ENCODE results near the gene TAOK1.

TAOK1 gene

DNA sequence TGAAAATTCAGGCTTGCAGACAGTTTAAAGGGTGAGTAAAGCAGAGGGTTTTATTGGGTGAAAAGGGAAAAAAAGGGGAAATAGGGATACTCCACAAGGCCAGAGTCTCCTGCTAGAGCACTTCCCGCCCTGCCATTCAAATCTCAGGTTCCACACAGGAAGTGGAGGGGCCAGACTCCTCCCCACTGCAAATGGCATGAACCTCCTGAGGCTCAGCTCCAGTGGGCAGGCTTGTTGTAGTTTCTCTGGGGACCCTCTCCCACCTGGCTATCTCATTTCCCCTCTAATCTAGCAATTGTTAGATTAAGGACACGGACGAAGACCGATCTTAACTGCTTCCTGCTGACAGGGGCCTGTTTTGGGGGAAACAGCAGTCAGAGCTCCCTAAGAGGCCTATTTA lies 43.4 kb downstream of the TAOK1 start:
- DNase-seq (ENCODE audit: extremely low read depth, insufficient read length), result peak; percentile 15
- Histone ChIP-seq H3K36me3 (ENCODE audit: control insufficient read depth, insufficient read depth, low read length) (no peaks in the 10 kb centered on the region; the same call in 1 of the 2 replicates), H3K27me3 (replicated peaks; ENCODE audit: control insufficient read depth, insufficient read depth, low read length) (no peaks in the 10 kb centered on the region), H3K4me3 (replicated peaks; ENCODE audit: low read depth, low read length) (peak overlapping the region; percentile 44)
- TF ChIP-seq, protein P1, sequence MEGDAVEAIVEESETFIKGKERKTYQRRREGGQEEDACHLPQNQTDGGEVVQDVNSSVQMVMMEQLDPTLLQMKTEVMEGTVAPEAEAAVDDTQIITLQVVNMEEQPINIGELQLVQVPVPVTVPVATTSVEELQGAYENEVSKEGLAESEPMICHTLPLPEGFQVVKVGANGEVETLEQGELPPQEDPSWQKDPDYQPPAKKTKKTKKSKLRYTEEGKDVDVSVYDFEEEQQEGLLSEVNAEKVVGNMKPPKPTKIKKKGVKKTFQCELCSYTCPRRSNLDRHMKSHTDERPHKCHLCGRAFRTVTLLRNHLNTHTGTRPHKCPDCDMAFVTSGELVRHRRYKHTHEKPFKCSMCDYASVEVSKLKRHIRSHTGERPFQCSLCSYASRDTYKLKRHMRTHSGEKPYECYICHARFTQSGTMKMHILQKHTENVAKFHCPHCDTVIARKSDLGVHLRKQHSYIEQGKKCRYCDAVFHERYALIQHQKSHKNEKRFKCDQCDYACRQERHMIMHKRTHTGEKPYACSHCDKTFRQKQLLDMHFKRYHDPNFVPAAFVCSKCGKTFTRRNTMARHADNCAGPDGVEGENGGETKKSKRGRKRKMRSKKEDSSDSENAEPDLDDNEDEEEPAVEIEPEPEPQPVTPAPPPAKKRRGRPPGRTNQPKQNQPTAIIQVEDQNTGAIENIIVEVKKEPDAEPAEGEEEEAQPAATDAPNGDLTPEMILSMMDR (IDR thresholded peaks at IDR 0.05; ENCODE audit: insufficient read depth, low read length, poor library complexity, severe bottlenecking), result no peak

DNA sequence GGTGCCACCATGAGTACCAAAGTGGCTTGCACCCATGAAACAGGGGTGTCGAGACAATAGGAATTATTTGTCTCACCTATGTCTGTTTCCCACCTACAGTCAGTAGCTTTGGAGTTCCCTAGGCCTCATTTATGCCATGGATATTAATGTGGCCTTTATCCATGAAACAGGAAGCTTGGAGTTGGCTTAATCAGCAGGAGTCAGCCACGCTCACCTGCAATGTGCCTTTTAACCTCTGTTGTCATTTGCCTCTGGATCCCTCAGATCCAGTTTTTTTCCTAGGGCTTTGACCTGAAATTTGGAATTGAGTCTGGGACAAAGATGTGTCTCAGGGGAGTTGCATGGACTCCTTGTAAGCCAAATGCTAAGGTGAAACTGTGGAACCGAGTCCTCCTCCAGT lies 44.4 kb downstream of the TAOK1 start:
- TF ChIP-seq, protein P1 (IDR thresholded peaks at IDR 0.05; ENCODE audit: insufficient read depth, low read length, poor library complexity, severe bottlenecking), result no peak

DNA sequence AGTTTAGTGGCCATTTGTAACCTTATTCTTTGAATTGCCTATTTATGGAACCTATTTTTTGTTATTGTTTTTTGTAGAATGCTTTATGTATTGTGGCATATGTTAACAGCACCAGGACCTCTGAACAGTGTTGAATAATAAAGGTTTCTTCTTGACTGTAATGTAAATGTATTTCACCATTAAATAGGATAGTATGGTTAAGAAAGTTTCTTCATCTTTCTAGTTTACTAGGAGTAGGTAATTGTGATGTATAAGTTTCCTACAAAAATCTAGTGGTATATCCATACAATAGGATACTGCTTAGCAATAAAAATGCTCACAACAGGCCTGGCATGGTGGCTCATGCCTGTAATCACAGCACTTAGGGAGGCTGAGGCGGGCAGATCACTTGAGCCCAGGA lies 52.3 kb downstream of the TAOK1 start:
- DNase-seq (ENCODE audit: extremely low read depth, insufficient read length), result no peak
- Histone ChIP-seq H3K27me3 (replicated peaks; ENCODE audit: control insufficient read depth, insufficient read depth, low read length) (no peaks in the 10 kb centered on the region), H3K4me3 (replicated peaks; ENCODE audit: low read depth, low read length) (no peak overlapping the region), H3K36me3 (ENCODE audit: control insufficient read depth, insufficient read depth, low read length) (peaks cover 1% of the 10 kb centered on the region; the same call in 1 of the 2 replicates)
- TF ChIP-seq, protein P1 (IDR thresholded peaks at IDR 0.05; ENCODE audit: insufficient read depth, low read length, poor library complexity, severe bottlenecking), result no peak

More for the DNA sequence above, 44.4 kb downstream of the TAOK1 start:
- Histone ChIP-seq H3K36me3 (ENCODE audit: control insufficient read depth, insufficient read depth, low read length) (no peaks in the 10 kb centered on the region; the same call in 1 of the 2 replicates), H3K4me3 (replicated peaks; ENCODE audit: low read depth, low read length) (no peak overlapping the region), H3K27me3 (replicated peaks; ENCODE audit: control insufficient read depth, insufficient read depth, low read length) (no peaks in the 10 kb centered on the region)
- no peak for DNase-seq (ENCODE audit: extremely low read depth, insufficient read length)

DNA sequence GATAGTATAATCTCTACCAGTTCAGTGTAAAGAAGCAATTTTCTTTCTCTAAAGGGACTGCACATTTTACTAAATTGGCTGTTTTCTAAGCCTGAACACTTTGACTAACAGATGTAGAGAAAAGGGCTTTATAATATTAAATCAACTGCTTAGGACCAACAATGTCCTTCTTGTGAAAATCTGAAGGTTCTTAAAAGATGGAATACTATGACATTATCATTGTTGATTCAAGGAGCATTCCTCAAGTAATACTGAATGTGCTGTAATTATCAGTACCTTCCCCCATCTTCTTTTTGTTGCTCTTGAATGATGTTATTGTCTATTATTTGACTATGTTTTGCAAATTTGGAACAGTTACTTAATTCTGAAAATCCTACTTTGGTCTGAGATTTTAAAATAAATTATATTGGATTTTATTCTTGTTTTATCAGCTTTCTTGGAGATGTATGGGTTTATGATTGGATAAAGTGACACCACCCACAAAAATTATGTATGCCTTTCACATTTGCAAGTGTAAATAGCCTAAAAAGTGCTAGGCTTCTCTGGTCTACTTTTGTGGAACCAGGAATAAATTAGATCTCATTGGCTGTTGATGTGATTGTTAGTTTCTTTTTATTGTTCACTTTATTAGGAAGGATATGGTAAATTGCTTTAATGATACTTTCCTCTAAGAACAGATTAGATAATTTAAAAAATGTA lies 53.0 kb downstream of the TAOK1 start:
- Histone ChIP-seq H3K36me3 (ENCODE audit: control insufficient read depth, insufficient read depth, low read length) (peaks cover 1% of the 10 kb centered on the region; the same call in 1 of the 2 replicates), H3K4me3 (replicated peaks; ENCODE audit: low read depth, low read length) (no peak overlapping the region), H3K27me3 (replicated peaks; ENCODE audit: control insufficient read depth, insufficient read depth, low read length) (no peaks in the 10 kb centered on the region)
- TF ChIP-seq, protein P1 (IDR thresholded peaks at IDR 0.05; ENCODE audit: insufficient read depth, low read length, poor library complexity, severe bottlenecking), result no peak
- DNase-seq (ENCODE audit: extremely low read depth, insufficient read length), result no peak

DNA sequence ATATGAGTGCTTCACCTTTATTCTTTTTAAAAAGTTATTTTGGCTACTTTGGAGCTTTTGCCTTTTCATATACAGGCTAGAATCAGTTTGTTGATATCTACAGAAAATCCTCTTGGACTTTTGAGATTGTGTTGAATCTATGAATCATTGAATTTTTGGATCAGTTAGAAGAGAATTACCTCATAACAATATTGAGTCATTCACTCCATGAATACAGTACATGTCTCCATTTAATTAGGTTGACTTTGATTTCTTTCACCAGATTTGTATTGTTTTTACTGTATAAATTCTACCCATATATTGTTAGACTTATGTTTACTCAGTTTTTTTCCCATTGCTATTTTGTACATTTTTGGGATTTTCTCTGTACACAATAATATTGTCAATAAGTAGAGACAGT lies 54.4 kb downstream of the TAOK1 start:
- Histone ChIP-seq H3K4me3 (replicated peaks; ENCODE audit: low read depth, low read length) (no peak overlapping the region), H3K27me3 (replicated peaks; ENCODE audit: control insufficient read depth, insufficient read depth, low read length) (no peaks in the 10 kb centered on the region), H3K36me3 (ENCODE audit: control insufficient read depth, insufficient read depth, low read length) (peaks cover 1% of the 10 kb centered on the region; the same call in 1 of the 2 replicates)
- TF ChIP-seq, protein P1 (IDR thresholded peaks at IDR 0.05; ENCODE audit: insufficient read depth, low read length, poor library complexity, severe bottlenecking), result no peak
- no peak for DNase-seq (ENCODE audit: extremely low read depth, insufficient read length)

All from GM06990 (cell line).